ENCODE results near the gene IGFBPL1. TPM values are rescaled to one million over a fixed set of nuclear protein-coding genes. Genes with fewer than 3 reads are reported as not detected.

Gene IGFBPL1
- total and polyA plus RNA-seq, 10 of the 15 experiments (the other 5 are each of a cell fraction or from before 2014, with no cell fraction given) = 0.25 TPM; not detected in 9

GRCh38 chr9:38359689-38360385 is 64.4 kb downstream of the IGFBPL1 start:
- Histone ChIP-seq H3K79me2 (ENCODE audit: control insufficient read depth, insufficient read depth, low read length) (no peaks in the 10 kb centered on the region), H3K4me1 (ENCODE audit: control insufficient read depth, insufficient read depth, low read length) (no peaks in the 10 kb centered on the region), H3K4me3 (no peak overlapping the region), H2AFZ (ENCODE audit: control insufficient read depth, low read depth, low read length) (no peak overlapping the region), H4K20me1 (ENCODE audit: control insufficient read depth, insufficient read depth) (no peaks in the 10 kb centered on the region), H3K27ac (ENCODE audit: control insufficient read depth, insufficient read depth) (no peak overlapping the region), H3K9me3 (replicated peaks; ENCODE audit: control insufficient read depth, insufficient read depth, low read length) (no peaks in the 10 kb centered on the region), H3K36me3 (ENCODE audit: control insufficient read depth in 2 of 2, insufficient read depth in 2 of 2, low read length in 1 of 2) (no peaks in the 10 kb centered on the region), H3K27me3 (replicated peaks in 1 of 2; ENCODE audit: control insufficient read depth in 2 of 2, insufficient read depth in 2 of 2, low read length in 1 of 2) (no peaks in the 10 kb centered on the region), H3K4me2 (ENCODE audit: control insufficient read depth, insufficient read depth) (no peak overlapping the region), H3K9ac (ENCODE audit: control insufficient read depth, insufficient read depth, low read length) (no peak overlapping the region)
- ChIA-PET CTCF (interaction anchor here (1.0 to 10.7 kb wide), 5 partner anchors 11 to 447 kb away, joined by 3 to 120 read pairs (median 3); no protein-coding TSS in a partner anchor), POLR2A (no interaction called here), SMC1A (ENCODE audit: uncharacterized antibody, unreplicated experiment) (interaction anchor here (1.0 to 4.9 kb wide), 5 partner anchors 21 to 446 kb away, joined by 3 to 35 read pairs (median 3); no protein-coding TSS in a partner anchor), RAD21 (ENCODE audit: unreplicated experiment) (interaction anchor here (1.1 to 5.4 kb wide), 4 partner anchors 198 to 457 kb away, joined by 3 to 31 read pairs (median 18); no protein-coding TSS in a partner anchor)
- FAIRE-seq = no peak
- intact Hi-C loops (cut with micrococcal nuclease; ENCODE audit: unreplicated experiment) = no loop called here
- BruUV-seq (replicated peaks) = no TSS peak
- in situ Hi-C loops (cut with MboI) = loop anchor here (5.0 kb wide), 1 partner anchor 448 kb away; no protein-coding TSS in a partner anchor
- TF ChIP-seq GABPA (IDR thresholded peaks at IDR 0.05; ENCODE audit: low read depth) = no peak
- no peak for DNase-seq (ENCODE audit: low read depth, low spot score)
- 10% methylated on average over 5 of the region's 5 CpGs for WGBS (ENCODE audit: insufficient coverage, insufficient replicate concordance, low lambda C conversion rate, missing lambda C conversion rate)
- ATAC-seq = no peak

GRCh38 chr9:38359297-38359653 is 65.0 kb downstream of the IGFBPL1 start:
- Histone ChIP-seq H2AFZ (ENCODE audit: control insufficient read depth, low read depth, low read length) (no peak overlapping the region), H3K4me2 (ENCODE audit: control insufficient read depth, insufficient read depth) (no peak overlapping the region), H3K27me3 (replicated peaks in 1 of 2; ENCODE audit: control insufficient read depth in 2 of 2, insufficient read depth in 2 of 2, low read length in 1 of 2) (no peaks in the 10 kb centered on the region), H3K9me3 (replicated peaks; ENCODE audit: control insufficient read depth, insufficient read depth, low read length) (no peaks in the 10 kb centered on the region), H3K9ac (ENCODE audit: control insufficient read depth, insufficient read depth, low read length) (no peak overlapping the region), H3K36me3 (ENCODE audit: control insufficient read depth in 2 of 2, insufficient read depth in 2 of 2, low read length in 1 of 2) (no peaks in the 10 kb centered on the region), H4K20me1 (ENCODE audit: control insufficient read depth, insufficient read depth) (no peaks in the 10 kb centered on the region), H3K4me1 (ENCODE audit: control insufficient read depth, insufficient read depth, low read length) (no peaks in the 10 kb centered on the region), H3K79me2 (ENCODE audit: control insufficient read depth, insufficient read depth, low read length) (no peaks in the 10 kb centered on the region), H3K27ac (ENCODE audit: control insufficient read depth, insufficient read depth) (no peak overlapping the region), H3K4me3 (no peak overlapping the region)
- POLR2A ChIA-PET = no interaction called here
- no TSS peak for BruUV-seq (replicated peaks)
- FAIRE-seq (no peak), ATAC-seq (no peak), DNase-seq (ENCODE audit: low read depth, low spot score) (no peak)
- RAD21 ChIA-PET (ENCODE audit: unreplicated experiment) = no interaction called here
- in situ Hi-C loops (cut with MboI) = no loop called here
- CTCF ChIA-PET = interaction anchor here (1.0 to 10.7 kb wide), 3 partner anchors 73 to 447 kb away, joined by 3 to 120 read pairs (median 3); no protein-coding TSS in a partner anchor
- intact Hi-C loops (cut with micrococcal nuclease; ENCODE audit: unreplicated experiment) = no loop called here
- SMC1A ChIA-PET (ENCODE audit: uncharacterized antibody, unreplicated experiment) = interaction anchor here (1.1 to 3.8 kb wide), 3 partner anchors 20 to 446 kb away, joined by 3 to 19 read pairs (median 6); no protein-coding TSS in a partner anchor
- 35% methylated on average over 6 of the region's 6 CpGs for WGBS (ENCODE audit: insufficient coverage, insufficient replicate concordance, low lambda C conversion rate, missing lambda C conversion rate)
- no peak for TF ChIP-seq POU2F2 (IDR thresholded peaks at IDR 0.05; ENCODE audit: borderline replicate concordance, low read depth, low read length)
- no peak for TF ChIP-seq ZNF24 (IDR thresholded peaks at IDR 0.05)
- no peak for TF ChIP-seq TBL1XR1 (IDR thresholded peaks at IDR 0.05; ENCODE audit: low read depth, low read length)
- TF ChIP-seq NR2F1 (conservative IDR thresholded peaks at IDR 0.05) = no peak
- no peak for TF ChIP-seq GABPA (IDR thresholded peaks at IDR 0.05; ENCODE audit: low read depth)
- TF ChIP-seq PKNOX1 (IDR thresholded peaks at IDR 0.05) = no peak
- no peak for TF ChIP-seq LARP7 (IDR thresholded peaks at IDR 0.05)
- no peak for TF ChIP-seq CREM (IDR thresholded peaks at IDR 0.05; ENCODE audit: low read depth)
- TF ChIP-seq IKZF1 (conservative IDR thresholded peaks at IDR 0.05) = no peak
- TF ChIP-seq ZBTB4 (CRISPR knock-in tag; IDR thresholded peaks at IDR 0.05) = no peak
- no peak for TF ChIP-seq SMC3 (IDR thresholded peaks at IDR 0.05; ENCODE audit: borderline replicate concordance, low read length)
- no peak for TF ChIP-seq BMI1 (IDR thresholded peaks at IDR 0.05; ENCODE audit: borderline replicate concordance)
